ENCODE results near the gene TAF9. TPM values are rescaled to one million over a fixed set of nuclear protein-coding genes. Genes with fewer than 3 reads are reported as not detected.

TAF9 gene
- polyA plus RNA-seq, 1 of the 3 experiments (the other 2 are of a cell fraction) = 106 TPM

GRCh38 chr5:69368458-69369339 is 621 bp downstream of the TAF9 start:
- CTCF ChIA-PET = no interaction called here
- peak; percentile 46 for DNase-seq
- Histone ChIP-seq H3K4me3 (ENCODE audit: low read depth in 2 of 2, low read length in 1 of 2) (peak overlapping the region; percentile 88 to 90), H4K20me1 (ENCODE audit: insufficient read depth) (peaks cover 15% of the 10 kb centered on the region; the same call in 1 of the 2 replicates), H3K4me1 (ENCODE audit: control insufficient read depth in 1 of 2, insufficient read depth in 2 of 2, low read depth in 1 of 2, low read length in 1 of 2) (peaks cover 7 to 13% of the 10 kb centered on the region in 2 experiments; a peak in 3 of 4 replicates), H3K36me3 (replicated peaks in 1 of 2; ENCODE audit: control insufficient read depth in 1 of 2, insufficient read depth in 2 of 2, low read length in 1 of 2) (peaks cover 26 to 37% of the 10 kb centered on the region in 2 experiments), H3F3A (replicated peaks; ENCODE audit: insufficient read depth) (peaks cover 9% of the 10 kb centered on the region), H2AFZ (ENCODE audit: low read depth) (peak overlapping the region; percentile 85), H3K4me2 (peak overlapping the region; percentile 84), H3K9me2 (no peaks in the 10 kb centered on the region), H3K27ac (ENCODE audit: low read depth in 2 of 2, low read length in 1 of 2) (peak overlapping the region; percentile 96 to 97), H3K9me3 (no peaks in the 10 kb centered on the region), H3K27me3 (ENCODE audit: insufficient read depth) (no peaks in the 10 kb centered on the region), H3K9ac (peak overlapping the region; percentile 99), H3K79me2 (ENCODE audit: insufficient read depth) (peaks cover 92% of the 10 kb centered on the region)
- TF ChIP-seq USF1 (IDR thresholded peaks at IDR 0.05; ENCODE audit: borderline replicate concordance, low read depth) (no peak), EZH2phosphoT487 (IDR thresholded peaks at IDR 0.05; ENCODE audit: borderline replicate concordance, low read depth) (no peak), SIN3A (IDR thresholded peaks at IDR 0.05; ENCODE audit: borderline replicate concordance, low read depth, low read length) (no peak), RXRA (IDR thresholded peaks at IDR 0.05; ENCODE audit: borderline replicate concordance, low read depth) (no peak), MAX (IDR thresholded peaks at IDR 0.05; ENCODE audit: low read depth) (no peak), NRF1 (IDR thresholded peaks at IDR 0.05; ENCODE audit: low read depth, low read length) (no peak), FOXM1 (IDR thresholded peaks at IDR 0.05; ENCODE audit: low read depth) (no peak), ELF1 (IDR thresholded peaks at IDR 0.05) (no peak), GABPA (IDR thresholded peaks at IDR 0.05; ENCODE audit: low read depth) (no peak)
- TF ChIP-seq, protein P1, sequence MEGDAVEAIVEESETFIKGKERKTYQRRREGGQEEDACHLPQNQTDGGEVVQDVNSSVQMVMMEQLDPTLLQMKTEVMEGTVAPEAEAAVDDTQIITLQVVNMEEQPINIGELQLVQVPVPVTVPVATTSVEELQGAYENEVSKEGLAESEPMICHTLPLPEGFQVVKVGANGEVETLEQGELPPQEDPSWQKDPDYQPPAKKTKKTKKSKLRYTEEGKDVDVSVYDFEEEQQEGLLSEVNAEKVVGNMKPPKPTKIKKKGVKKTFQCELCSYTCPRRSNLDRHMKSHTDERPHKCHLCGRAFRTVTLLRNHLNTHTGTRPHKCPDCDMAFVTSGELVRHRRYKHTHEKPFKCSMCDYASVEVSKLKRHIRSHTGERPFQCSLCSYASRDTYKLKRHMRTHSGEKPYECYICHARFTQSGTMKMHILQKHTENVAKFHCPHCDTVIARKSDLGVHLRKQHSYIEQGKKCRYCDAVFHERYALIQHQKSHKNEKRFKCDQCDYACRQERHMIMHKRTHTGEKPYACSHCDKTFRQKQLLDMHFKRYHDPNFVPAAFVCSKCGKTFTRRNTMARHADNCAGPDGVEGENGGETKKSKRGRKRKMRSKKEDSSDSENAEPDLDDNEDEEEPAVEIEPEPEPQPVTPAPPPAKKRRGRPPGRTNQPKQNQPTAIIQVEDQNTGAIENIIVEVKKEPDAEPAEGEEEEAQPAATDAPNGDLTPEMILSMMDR (IDR thresholded peaks at IDR 0.05) = no peak
- 1% methylated on average over 27 of the region's 39 CpGs for WGBS (ENCODE audit: low lambda C conversion rate)
- POLR2A ChIA-PET = no interaction called here

DNA sequence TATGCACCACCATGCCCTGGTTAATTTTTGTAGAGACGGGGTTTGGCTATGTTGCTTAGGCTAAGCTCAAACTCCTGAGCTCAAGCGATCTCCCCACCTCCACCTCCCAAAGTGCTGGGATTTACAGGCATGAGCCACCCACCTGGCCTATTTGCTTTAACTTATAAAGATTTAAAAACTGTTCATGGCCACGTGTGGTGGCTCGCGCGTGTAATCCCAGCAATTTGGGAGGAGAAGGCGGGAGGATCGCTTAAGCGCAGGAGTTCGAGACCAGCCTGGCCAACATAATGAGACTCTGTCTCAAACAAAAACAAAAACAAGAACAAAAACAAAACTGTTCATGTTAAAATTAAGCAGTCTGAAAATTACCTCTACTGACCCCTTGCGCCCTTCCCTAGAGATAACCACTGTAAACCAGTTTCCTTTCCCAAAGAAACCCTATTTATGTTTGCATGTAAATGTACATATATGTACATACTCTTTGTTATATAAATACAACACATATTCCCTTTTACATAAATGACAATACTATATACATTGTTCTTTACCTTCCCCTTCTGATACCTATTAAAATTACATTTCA is 1.5 kb downstream of the TAF9 start:
- Histone ChIP-seq H2AFZ (ENCODE audit: low read depth) (peak overlapping the region; percentile 85; the same call in 1 of the 2 replicates), H3K27ac (ENCODE audit: low read depth in 2 of 2, low read length in 1 of 2) (peak overlapping the region in 1 of 2 experiments; percentile 96; a peak in 2 of 4 replicates), H4K20me1 (ENCODE audit: insufficient read depth) (peaks cover 15% of the 10 kb centered on the region; the same call in 1 of the 2 replicates), H3K9me3 (no peaks in the 10 kb centered on the region), H3K4me2 (peak overlapping the region; percentile 84), H3K4me3 (ENCODE audit: low read depth in 2 of 2, low read length in 1 of 2) (peak overlapping the region; percentile 88 to 90), H3K9me2 (no peaks in the 10 kb centered on the region), H3F3A (replicated peaks; ENCODE audit: insufficient read depth) (peaks cover 9% of the 10 kb centered on the region), H3K4me1 (ENCODE audit: control insufficient read depth in 1 of 2, insufficient read depth in 2 of 2, low read depth in 1 of 2, low read length in 1 of 2) (peaks cover 7 to 13% of the 10 kb centered on the region in 2 experiments; a peak in 3 of 4 replicates), H3K79me2 (ENCODE audit: insufficient read depth) (peaks cover 94% of the 10 kb centered on the region), H3K9ac (peak overlapping the region; percentile 99), H3K27me3 (ENCODE audit: insufficient read depth) (no peaks in the 10 kb centered on the region), H3K36me3 (replicated peaks in 1 of 2; ENCODE audit: control insufficient read depth in 1 of 2, insufficient read depth in 2 of 2, low read length in 1 of 2) (peaks cover 25 to 36% of the 10 kb centered on the region in 2 experiments)
- CTCF ChIA-PET = interaction anchor here (1.0 to 1.1 kb wide), 2 partner anchors 274 to 325 kb away, joined by 3 read pairs; partner anchors contain the start of gene SLC30A5
- POLR2A ChIA-PET = no interaction called here
- no peak for DNase-seq
- 94% methylated on average over 11 of the region's 11 CpGs for WGBS (ENCODE audit: low lambda C conversion rate)
- TF ChIP-seq SMC3 (IDR thresholded peaks at IDR 0.05; ENCODE audit: low read depth, low read length) = no peak
- no peak for TF ChIP-seq RXRA (IDR thresholded peaks at IDR 0.05; ENCODE audit: borderline replicate concordance, low read depth)
- TF ChIP-seq RFX5 (IDR thresholded peaks at IDR 0.05; ENCODE audit: low read length) = no peak
- TF ChIP-seq MAX (IDR thresholded peaks at IDR 0.05; ENCODE audit: low read depth) = no peak
- TF ChIP-seq FOSL2 (IDR thresholded peaks at IDR 0.05; ENCODE audit: borderline replicate concordance, low read depth) = no peak
